Vagina (tissue), 2 donors: Measurements from ENCODE around the gene SENP1. TPM values are rescaled to one million over a fixed set of nuclear protein-coding genes. Genes with fewer than 3 reads are reported as not detected.

Source experiments
- DNase-seq, 2 donors: peaks; one replicate each; pipeline ENCODE4 v3.0.0-alpha.2; 2017; ENCODE audit errors: extremely low spot score in 2 of 2
- H3K27ac ChIP-seq: fragments of 200-600 bp; sonication (generic); one replicate; pipeline ENCODE4 v1.5.1; 2019
- H3K27me3 ChIP-seq: fragments of 200-600 bp; sonication (generic); one replicate; pipeline ENCODE4 v1.5.1; 2019
- H3K36me3 ChIP-seq, 2 donors: fragments of 200-600 bp; sonication (generic); one replicate each; pipeline ENCODE4 v1.5.1; 2017 to 2019
- H3K4me1 ChIP-seq: fragments of 200-600 bp; sonication (generic); one replicate; pipeline ENCODE4 v1.5.1; 2019
- H3K4me3 ChIP-seq, 2 donors: fragments of 200-600 bp; sonication (generic); 1 replicate in 1 of 2; 2 replicates in 1 of 2; pipeline ENCODE4 v1.5.1; 2016 to 2019
- H3K9me3 ChIP-seq: fragments of 200-600 bp; sonication (generic); one replicate; pipeline ENCODE4 v1.5.1; 2019
- CTCF ChIP-seq, 3 experiments: fragments of 450-650 bp in 2 of 3; fragments of 200-600 bp in 1 of 3; sonication (generic) in 1 of 3; IDR thresholded peaks; one replicate each; pipeline ENCODE4 v1.5.1; 2017 to 2019; ENCODE audit warnings: antibody characterized with exemption in 3 of 3, mild to moderate bottlenecking in 2 of 3, moderate library complexity in 2 of 3
- POLR2A ChIP-seq, 2 donors: fragments of 450-650 bp; IDR thresholded peaks; one replicate each; pipeline ENCODE4 v1.6.1; 2017; ENCODE audit warnings: antibody characterized with exemption in 2 of 2, mild to moderate bottlenecking in 2 of 2, moderate library complexity in 2 of 2
- POLR2AphosphoS5 ChIP-seq, 2 donors: sonication (generic); formaldehyde crosslinking; IDR thresholded peaks; one replicate each; pipeline ENCODE4 v1.9.0; 2017; ENCODE audit warnings: antibody characterized with exemption in 2 of 2, mild to moderate bottlenecking in 2 of 2, low read depth in 1 of 2; ENCODE audit not compliant: insufficient read depth in 1 of 2
- intact Hi-C: fragments of 100-400 bp; cut with DNase I; formaldehyde crosslinking; loops from one replicate; pipeline ENCODE4 v1.15.1; 2023
- total RNA-seq: library from RNA; depleted of rRNA; stranded (reverse); fragments of >200 nt; gene quantifications from one replicate; pipeline ENCODE4 v1.2.3, GENCODE V29; 2016

SENP1 gene
- total RNA-seq, 1 donor from 2014 or later = 21.4 TPM

- H3K36me3 ChIP-seq = no peaks in the 10 kb centered on the region
- intact Hi-C loops = no loop called here
- TF ChIP-seq POLR2AphosphoS5 (IDR thresholded peaks at IDR 0.05; ENCODE audit: insufficient read depth in 1 of 2, low read depth in 1 of 2) (no peak), CTCF (IDR thresholded peaks at IDR 0.05) (no peak), POLR2A (IDR thresholded peaks at IDR 0.05) (no peak)
- H3K4me3 ChIP-seq = no peak overlapping the region
- H3K9me3 ChIP-seq = no peaks in the 10 kb centered on the region
- H3K27ac ChIP-seq = no peak overlapping the region
- no peaks in the 10 kb centered on the region for H3K4me1 ChIP-seq
- no peak for DNase-seq
- no peaks in the 10 kb centered on the region for H3K27me3 ChIP-seq
Observed at GRCh38 chr12:48027183-48028002, 78.5 kb downstream of the SENP1 start.

GRCh38 chr12:48026060-48026827 lies 79.6 kb downstream of the SENP1 start:
- H3K27ac ChIP-seq = no peak overlapping the region
- no peaks in the 10 kb centered on the region for H3K27me3 ChIP-seq
- no peaks in the 10 kb centered on the region for H3K36me3 ChIP-seq
- TF ChIP-seq POLR2A (IDR thresholded peaks at IDR 0.05) = no peak
- no peak for TF ChIP-seq POLR2AphosphoS5 (IDR thresholded peaks at IDR 0.05; ENCODE audit: insufficient read depth in 1 of 2, low read depth in 1 of 2)
- TF ChIP-seq CTCF (IDR thresholded peaks at IDR 0.05) = no peak
- intact Hi-C loops = no loop called here
- no peak for DNase-seq
- no peaks in the 10 kb centered on the region for H3K9me3 ChIP-seq
- H3K4me1 ChIP-seq = no peaks in the 10 kb centered on the region
- H3K4me3 ChIP-seq = no peak overlapping the region

- TF ChIP-seq POLR2A (IDR thresholded peaks at IDR 0.05) (no peak), POLR2AphosphoS5 (IDR thresholded peaks at IDR 0.05; ENCODE audit: insufficient read depth in 1 of 2, low read depth in 1 of 2) (no peak), CTCF (IDR thresholded peaks at IDR 0.05) (no peak)
- intact Hi-C loops = no loop called here
Observed at GRCh38 chr12:48025281-48025680, 80.6 kb downstream of the SENP1 start.

GRCh38 chr12:48024735-48025134 lies 81.1 kb downstream of the SENP1 start:
- no peaks in the 10 kb centered on the region for H3K4me1 ChIP-seq
- no peak for TF ChIP-seq CTCF (IDR thresholded peaks at IDR 0.05)
- no peak overlapping the region for H3K27ac ChIP-seq
- DNase-seq = no peak
- no peaks in the 10 kb centered on the region for H3K27me3 ChIP-seq
- no peak overlapping the region for H3K4me3 ChIP-seq
- no peaks in the 10 kb centered on the region for H3K9me3 ChIP-seq
- no peaks in the 10 kb centered on the region for H3K36me3 ChIP-seq
- intact Hi-C loops = no loop called here

More at GRCh38 chr12:48025281-48025680, 80.6 kb downstream of the SENP1 start:
- Histone ChIP-seq H3K4me3 (no peak overlapping the region), H3K4me1 (no peaks in the 10 kb centered on the region), H3K9me3 (no peaks in the 10 kb centered on the region), H3K27ac (no peak overlapping the region), H3K27me3 (no peaks in the 10 kb centered on the region), H3K36me3 (no peaks in the 10 kb centered on the region)
- no peak for DNase-seq

GRCh38 chr12:48023386-48023785 lies 82.5 kb downstream of the SENP1 start:
- TF ChIP-seq CTCF (IDR thresholded peaks at IDR 0.05) (no peak), POLR2AphosphoS5 (IDR thresholded peaks at IDR 0.05; ENCODE audit: insufficient read depth in 1 of 2, low read depth in 1 of 2) (no peak), POLR2A (IDR thresholded peaks at IDR 0.05) (no peak)
- H3K4me3 ChIP-seq = no peak overlapping the region
- intact Hi-C loops = no loop called here
- no peak for DNase-seq
- no peak overlapping the region for H3K27ac ChIP-seq
- H3K27me3 ChIP-seq = no peaks in the 10 kb centered on the region
- H3K9me3 ChIP-seq = no peaks in the 10 kb centered on the region
- H3K4me1 ChIP-seq = no peaks in the 10 kb centered on the region
- H3K36me3 ChIP-seq = no peaks in the 10 kb centered on the region
